ENCODE data around the gene HDAC4. TPM values are rescaled to one million over a fixed set of nuclear protein-coding genes. Genes with fewer than 3 reads are reported as not detected.
A peak's percentile ranks its signal among the peaks of the same experiment; 100 is the strongest.

Gene HDAC4
- total and polyA plus RNA-seq, 2 of the 8 experiments (the other 6 are each of a cell fraction or from before 2014, with no cell fraction given): 15.4 to 31.5 TPM

DNA sequence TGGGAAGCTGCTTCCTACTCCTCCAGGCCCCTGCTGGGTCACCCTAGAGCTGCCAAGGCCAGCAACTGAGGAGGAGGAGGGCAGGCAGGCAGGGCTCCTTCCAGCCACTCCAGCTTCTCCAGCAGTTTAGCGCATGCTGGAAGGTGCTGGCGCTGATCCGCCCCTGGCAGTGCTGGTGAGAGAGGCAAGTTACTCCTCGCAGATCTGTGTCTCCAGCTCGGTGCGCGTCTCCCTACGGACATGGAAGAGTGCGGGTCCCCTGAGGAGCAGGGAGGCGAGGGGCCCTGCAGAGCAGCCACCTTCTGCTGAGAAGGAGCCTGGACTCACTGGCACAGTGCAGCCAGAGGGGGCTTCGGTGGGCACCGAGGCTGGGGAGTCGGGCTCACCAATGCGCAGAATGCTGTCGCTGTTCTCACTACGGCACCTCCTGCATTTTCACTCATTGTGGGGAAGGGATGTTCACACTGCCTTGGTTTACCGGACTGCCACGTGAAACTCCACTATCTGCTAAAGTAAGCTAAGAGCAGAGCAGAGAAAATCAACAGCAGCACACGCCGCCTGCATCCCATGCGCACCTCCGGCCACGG, 206.0 kb downstream of the HDAC4 start:
- Histone ChIP-seq H3K56ac (replicated peaks; ENCODE audit: insufficient read length, low read depth, low read length) (no peak overlapping the region), H3K4me2 (ENCODE audit: insufficient read depth in 1 of 2, low read depth in 2 of 2, low read length in 2 of 2) (no peak overlapping the region), H2BK20ac (ENCODE audit: low read length) (no peak overlapping the region), H3K27ac (ENCODE audit: low read depth, low read length) (no peak overlapping the region), H2AK5ac (ENCODE audit: low read depth, low read length) (no peak overlapping the region), H2BK120ac (replicated peaks; ENCODE audit: low read depth, low read length) (no peak overlapping the region), H3K79me2 (ENCODE audit: control insufficient read depth in 1 of 2, insufficient read depth in 2 of 2, low read length in 2 of 2) (no peaks in the 10 kb centered on the region; a peak in 2 of 4 replicates), H3K14ac (ENCODE audit: insufficient read length) (no peak overlapping the region), H3K4ac (replicated peaks; ENCODE audit: insufficient read length, low read depth, low read length) (no peak overlapping the region), H3K36me3 (ENCODE audit: control insufficient read depth in 2 of 4, insufficient read depth in 4 of 4, low read length in 3 of 4) (peaks cover 0 to 3% (median 1%) of the 10 kb centered on the region in 4 experiments; a peak in 4 of 8 replicates), H3K23me2 (ENCODE audit: low read depth, low read length) (no peaks in the 10 kb centered on the region; the same call in 1 of the 2 replicates), H3K18ac (ENCODE audit: extremely low read depth, low read length) (no peak overlapping the region), H3K4me1 (replicated peaks in 1 of 4; ENCODE audit: control insufficient read depth in 3 of 4, insufficient read depth in 4 of 4, low read length in 3 of 4) (peaks cover 0 to 4% (median under 1%) of the 10 kb centered on the region in 4 experiments; a peak in 2 of 7 replicates), H3K4me3 (ENCODE audit: extremely low read depth in 1 of 4, insufficient read depth in 2 of 4, low read depth in 3 of 4, low read length in 4 of 4) (no peak overlapping the region), H2BK12ac (ENCODE audit: low read depth, low read length) (no peak overlapping the region), H3K23ac (ENCODE audit: insufficient read length) (no peak overlapping the region), H3K27me3 (replicated peaks in 1 of 4; ENCODE audit: control insufficient read depth in 3 of 4, extremely low read depth in 1 of 4, insufficient read depth in 3 of 4, low read length in 3 of 4) (no peaks in the 10 kb centered on the region), H3K9me3 (ENCODE audit: insufficient read depth in 2 of 2, low read depth in 1 of 2, low read length in 1 of 2) (peaks cover 0 to 1% of the 10 kb centered on the region in 2 experiments; a peak in 1 of 4 replicates), H4K5ac (ENCODE audit: insufficient read length, low read depth, low read length) (no peak overlapping the region), H4K20me1 (replicated peaks in 1 of 2; ENCODE audit: control insufficient read depth in 1 of 2, insufficient read depth in 2 of 2, low read length in 2 of 2) (peaks cover 2 to 15% of the 10 kb centered on the region in 2 experiments), H4K91ac (replicated peaks; ENCODE audit: insufficient read length, low read length) (no peak overlapping the region), H4K8ac (ENCODE audit: extremely low read depth, insufficient read depth, low read length) (no peak overlapping the region), H2AFZ (ENCODE audit: low read length) (no peak overlapping the region), H3K79me1 (ENCODE audit: low read depth, low read length) (0 out of 2 replicates have a peak, but pooled peaks cover 5% of the 10 kb centered on the region), H2BK5ac (ENCODE audit: low read depth, low read length) (no peak overlapping the region), H3K9ac (replicated peaks in 1 of 4; ENCODE audit: extremely low read depth in 1 of 4, low read depth in 3 of 4, low read length in 3 of 4) (no peak overlapping the region), H2BK15ac (ENCODE audit: low read length) (no peak overlapping the region)
- FAIRE-seq (no peak), DNase-seq (ENCODE audit: low read depth in 1 of 2, low spot score in 2 of 2) (peak in 1 of 2 experiments; percentile 46)
- TF ChIP-seq CEBPB (IDR thresholded peaks at IDR 0.05; ENCODE audit: low read depth, low read length) (no peak), KDM5A (IDR thresholded peaks at IDR 0.05; ENCODE audit: low read length) (no peak), TCF12 (IDR thresholded peaks at IDR 0.05; ENCODE audit: low read depth, low read length) (no peak), BCL11A (IDR thresholded peaks at IDR 0.05; ENCODE audit: low read depth in 2 of 2, low read length in 2 of 2) (no peak), SIN3A (conservative IDR thresholded peaks at IDR 0.05 in 1 of 2, IDR thresholded peaks at IDR 0.05 in 1 of 2; ENCODE audit: low read depth in 1 of 2, low read length in 2 of 2) (no peak), GTF2F1 (IDR thresholded peaks at IDR 0.05; ENCODE audit: borderline replicate concordance, low read depth, low read length) (no peak), BACH1 (IDR thresholded peaks at IDR 0.05; ENCODE audit: low read length) (no peak), HDAC2 (IDR thresholded peaks at IDR 0.05; ENCODE audit: borderline replicate concordance in 1 of 2, low read depth in 2 of 2, low read length in 2 of 2) (no peak), GABPA (IDR thresholded peaks at IDR 0.05; ENCODE audit: borderline replicate concordance, insufficient read depth, low read length) (no peak)
- ChIA-PET CTCF (ENCODE audit: partially characterized antibody) (interaction anchor here (0.7 to 4.3 kb wide), 28 partner anchors 8 to 175 kb away, joined by 3 to 39 read pairs (median 4); no protein-coding TSS in a partner anchor), POLR2A (ENCODE audit: partially characterized antibody) (interaction anchor here (1.3 kb wide), 1 partner anchor 208 kb away, joined by 3 read pairs; no protein-coding TSS in a partner anchor)
- WGBS, 2 experiments (ENCODE audit: extremely low coverage in 1 of 2, insufficient coverage in 1 of 2, insufficient read length in 1 of 2, insufficient replicate concordance in 2 of 2, low coverage in 1 of 2, low lambda C conversion rate in 2 of 2, missing lambda C conversion rate in 1 of 2): 93% methylated on average over 23 of the region's 23 CpGs; no CpG with 5 or more reads in 1 of the 2 experiments

Data from H1 (cell line).